ENCODE measurements around the gene POLR2J.

Gene POLR2J

DNA sequence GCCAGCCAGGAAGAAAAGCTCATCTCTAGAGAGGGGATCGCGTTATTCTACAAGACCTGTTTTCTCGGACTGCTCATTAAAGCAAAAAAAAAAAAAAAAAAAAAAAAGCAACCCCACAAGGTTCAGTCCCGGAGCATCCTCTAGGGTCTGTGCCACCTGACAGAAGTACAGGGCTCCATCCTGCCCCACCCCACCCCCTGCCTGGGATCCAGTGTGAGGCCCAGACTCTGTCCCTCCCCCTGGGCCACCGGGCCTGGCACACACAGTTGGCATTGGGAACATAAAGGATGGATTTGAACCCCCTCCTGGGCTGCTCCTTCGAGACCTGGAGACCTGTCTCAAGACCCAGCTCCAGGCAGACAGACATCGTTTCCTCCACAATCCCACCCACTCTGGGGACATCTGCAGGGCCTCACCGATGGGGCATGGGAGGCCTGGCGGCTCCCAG, 44.7 kb downstream of the POLR2J start:
- peak; percentile 33 to 44 for DNase-seq

DNA sequence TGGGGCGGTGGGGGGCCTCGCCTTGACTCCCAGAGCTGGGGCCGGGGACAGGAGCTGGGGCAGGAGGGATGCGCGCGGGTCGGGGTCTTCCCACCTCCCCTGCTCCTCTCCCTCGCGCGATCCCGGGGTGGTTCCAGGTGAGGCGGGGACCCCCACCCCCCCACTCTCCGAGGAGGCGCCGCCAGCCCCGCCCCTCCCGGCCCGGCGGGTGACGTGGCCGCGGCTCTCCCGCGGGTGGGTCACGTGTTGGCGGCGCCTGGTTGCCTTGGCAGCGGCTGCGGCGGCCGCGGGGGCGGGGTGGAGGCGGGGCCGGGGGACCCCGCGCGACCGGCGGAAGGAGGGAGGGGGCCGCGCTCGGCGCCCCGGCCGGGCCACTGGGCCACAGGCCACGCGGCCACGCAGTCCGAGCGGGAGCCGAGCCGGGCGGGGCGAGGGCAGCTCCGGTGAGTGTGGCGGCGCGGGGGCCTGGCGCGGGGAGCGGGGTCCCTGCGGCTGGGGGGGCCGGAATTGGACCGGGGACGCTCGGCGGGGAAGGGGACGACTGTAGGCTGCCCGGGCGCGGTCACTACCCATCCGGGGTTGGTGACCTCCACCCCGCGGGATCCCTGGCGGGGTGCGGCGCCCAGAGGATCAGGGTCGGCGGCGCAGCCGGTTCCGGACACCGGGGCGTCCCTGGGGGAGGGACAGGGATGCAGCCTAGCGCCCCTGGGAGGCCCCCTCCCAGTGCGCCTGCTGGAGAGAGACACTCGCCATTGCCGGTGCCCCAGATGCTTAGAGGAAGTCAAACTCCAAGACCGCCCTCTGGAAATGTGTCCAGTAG, 45.3 kb downstream of the POLR2J start, which contains the start of gene ORAI2:
TSS of gene ORAI2 (plus strand) at position 357 of the 820 bp plus-strand sequence. CDS start 5,382 bp downstream, outside the sequence.
- DNase-seq = peak; percentile 85 to 88

DNA sequence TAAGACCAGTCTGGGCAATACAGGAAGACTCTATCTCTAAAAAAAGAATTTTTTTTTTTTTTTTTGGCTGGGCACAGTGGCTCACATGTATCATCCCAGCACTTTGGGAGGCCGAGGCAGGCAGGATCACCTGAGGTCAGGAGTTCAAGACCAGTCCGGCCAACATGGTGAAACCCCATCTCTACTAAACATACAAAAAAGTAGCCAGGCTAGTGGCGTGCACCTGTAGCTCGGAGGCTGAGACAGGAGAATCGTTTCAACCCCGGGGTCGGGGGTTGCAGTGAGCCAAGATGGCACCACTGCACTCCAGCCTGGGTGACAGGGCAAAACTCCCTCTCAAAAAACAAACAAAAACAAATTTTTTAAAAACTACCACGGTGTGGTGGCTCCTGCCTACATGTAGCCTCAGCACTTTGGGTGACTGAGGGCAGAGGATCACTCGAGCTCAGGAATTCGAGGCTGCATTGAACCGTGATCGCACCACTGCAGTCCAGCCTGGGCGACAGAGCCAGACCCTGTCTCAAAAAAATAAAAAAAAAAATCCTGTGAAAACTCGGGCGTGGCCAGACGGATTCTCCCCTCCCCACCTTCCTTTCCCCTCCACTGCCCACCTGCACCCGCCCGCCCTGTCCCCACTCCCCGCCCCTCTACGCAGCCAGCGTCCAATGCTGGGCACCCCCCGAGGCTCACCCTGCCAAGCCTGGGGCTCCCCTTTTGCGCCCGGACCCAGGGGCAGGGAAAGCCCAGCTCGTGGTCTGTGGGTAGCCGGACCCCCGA, 46.1 kb downstream of the POLR2J start:
- DNase-seq = peak in 1 of 2 experiments; percentile 20

DNA sequence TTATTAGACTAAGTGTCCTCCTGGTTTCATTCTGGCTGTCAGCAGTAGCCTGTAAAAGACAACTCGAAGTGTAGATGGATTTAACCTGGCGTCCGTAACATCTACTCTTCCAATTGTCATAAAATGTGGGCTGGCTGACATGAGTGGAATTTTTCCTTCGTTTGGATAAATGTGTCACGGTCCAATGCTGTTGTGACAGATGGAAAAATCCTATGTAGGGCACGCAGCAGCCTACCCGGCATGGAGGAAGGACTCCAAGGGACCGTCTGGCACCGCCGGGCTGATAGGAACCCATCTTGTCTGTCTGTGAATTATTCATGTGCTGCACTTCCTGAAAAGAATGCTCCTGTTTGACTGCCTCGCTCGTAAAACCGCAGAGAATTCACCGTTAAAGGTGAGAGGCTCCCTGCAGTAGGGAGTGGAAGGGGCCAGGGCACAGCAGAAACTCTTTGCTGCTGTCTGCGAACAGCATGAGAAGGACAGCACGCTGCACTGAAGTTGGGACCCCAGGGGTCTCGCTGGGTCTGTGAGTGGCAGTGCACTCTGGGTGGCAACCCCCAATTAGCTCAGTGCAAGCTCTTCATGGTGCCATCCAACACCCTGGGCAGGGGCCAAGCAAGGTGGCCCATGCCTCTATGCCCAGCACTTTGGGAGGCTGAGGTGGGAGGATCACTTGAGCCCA, 47.0 kb downstream of the POLR2J start:
- DNase-seq = peak; percentile 41 to 56

DNA sequence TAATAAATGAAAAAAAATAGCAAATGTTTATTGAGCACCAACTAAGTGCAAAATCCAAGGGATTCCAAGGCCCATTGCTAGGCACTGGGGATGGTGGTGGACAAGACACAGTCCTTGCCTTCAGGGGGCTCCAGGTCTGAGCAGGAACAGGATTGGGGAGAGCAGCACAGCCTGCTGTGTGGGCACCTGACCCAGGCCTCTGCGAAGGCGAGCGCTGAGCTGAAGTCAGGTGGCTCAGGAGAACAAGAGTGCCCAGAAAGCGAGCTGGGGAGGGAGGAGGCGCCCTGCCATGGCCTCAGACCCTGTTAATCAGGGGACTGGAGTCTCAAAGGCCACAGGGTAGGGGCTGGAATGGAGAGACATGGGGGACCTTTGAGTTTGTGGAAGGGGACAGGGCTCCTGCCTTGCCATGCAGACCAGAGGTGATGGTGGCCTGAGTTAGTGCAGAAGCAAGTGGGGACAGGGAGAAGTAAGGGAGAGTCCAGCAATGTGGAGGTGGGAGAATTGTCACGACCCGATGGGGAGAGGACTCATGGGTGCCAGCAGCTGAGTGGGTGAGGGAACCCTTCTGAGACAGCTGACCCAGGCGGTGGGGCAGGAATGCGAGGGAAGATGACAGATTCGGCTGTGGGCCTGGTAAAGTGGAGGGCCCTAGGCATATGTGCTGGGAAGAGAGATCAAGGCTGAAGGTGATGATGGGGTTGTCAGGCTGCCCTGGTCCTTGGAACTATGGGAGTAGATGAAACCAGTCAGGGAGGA, 49.4 kb downstream of the POLR2J start:
- DNase-seq = no peak

DNA sequence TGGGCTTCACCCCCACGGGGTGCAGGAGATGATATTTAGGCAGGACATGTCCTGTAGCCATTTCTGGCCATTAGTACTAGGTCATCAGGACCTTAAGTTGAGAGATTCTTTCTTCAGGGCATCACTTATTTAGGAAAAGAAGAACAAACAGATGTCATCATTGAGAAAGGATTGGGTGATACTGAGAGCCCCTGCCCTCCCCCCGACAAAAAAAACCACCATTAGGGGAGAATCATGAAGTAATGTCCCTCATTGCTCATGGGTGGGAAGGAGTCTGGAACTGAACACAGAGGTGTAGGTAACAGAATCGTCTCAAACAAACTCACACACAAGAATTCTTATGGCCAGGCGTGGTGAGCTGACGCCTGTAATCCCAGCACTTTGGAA, 51.7 kb downstream of the POLR2J start:
- no peak for DNase-seq

DNA sequence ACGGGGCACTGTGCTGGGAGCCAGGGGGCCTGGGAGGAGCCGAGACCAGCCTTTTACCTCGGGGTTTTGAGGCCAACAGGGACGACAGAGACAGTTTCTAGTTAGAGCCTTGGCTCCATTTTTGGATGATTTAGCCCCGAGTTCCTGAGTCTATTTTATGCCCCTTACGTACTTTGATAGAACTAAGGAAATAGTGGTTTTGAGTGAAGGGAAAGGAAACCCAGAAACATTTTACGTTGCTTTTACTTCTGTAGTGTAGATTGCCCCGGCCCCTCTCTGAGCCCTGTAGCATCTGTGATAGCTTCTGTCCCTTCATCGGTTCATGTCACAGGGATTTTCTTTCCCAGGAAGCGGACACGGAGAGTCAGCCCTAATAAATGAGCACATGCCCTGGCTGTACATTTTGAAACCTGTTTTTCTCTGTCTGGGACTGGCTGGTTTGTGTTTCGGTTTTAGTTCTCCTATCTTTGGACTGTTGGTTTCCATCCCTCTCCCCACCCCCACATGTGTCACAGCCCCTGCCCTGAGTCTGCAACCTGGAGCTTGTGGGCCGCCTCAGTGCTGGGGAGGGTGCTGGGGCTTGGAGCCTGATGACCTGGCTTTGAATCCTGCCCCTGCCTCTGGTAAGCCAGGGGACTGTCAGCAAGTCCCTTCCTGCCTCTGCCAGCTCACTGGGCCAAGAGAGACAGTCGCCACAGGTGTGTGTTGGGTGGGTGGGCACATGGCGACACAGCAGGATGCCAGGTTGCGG, 52.3 kb downstream of the POLR2J start:
- DNase-seq = peak; percentile 78 to 85

DNA sequence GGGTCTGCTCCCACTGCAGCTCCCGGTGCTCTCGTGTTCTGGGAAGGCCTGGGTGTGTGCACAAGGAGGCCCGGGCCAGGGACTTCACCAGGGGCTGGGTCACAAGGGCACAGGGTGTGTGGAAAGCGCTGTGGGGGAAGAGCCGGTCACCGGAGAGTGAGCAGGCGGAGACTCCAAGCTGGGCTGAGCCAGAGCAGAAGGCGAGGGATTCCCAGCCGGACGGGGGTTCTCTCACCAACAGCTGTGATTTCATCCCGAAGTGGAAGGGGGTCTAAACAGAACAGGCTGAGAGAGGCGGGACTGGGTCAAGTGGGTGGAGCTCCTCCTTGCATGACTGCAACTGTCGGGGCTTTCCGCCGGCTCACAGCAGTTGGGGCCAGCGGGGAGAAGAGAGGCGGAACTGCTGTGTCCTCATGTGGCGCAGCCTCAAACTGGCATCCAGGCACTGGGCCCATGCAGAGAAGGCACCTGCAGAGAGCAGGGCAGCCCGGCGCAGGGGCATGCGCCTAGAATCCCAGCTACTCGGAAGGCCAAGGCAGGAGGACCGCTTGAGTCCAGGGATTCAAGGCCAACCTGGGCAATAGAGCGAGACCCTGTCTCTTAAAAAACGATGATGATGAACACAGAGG, 53.0 kb downstream of the POLR2J start:
- peak; percentile 83 to 87 for DNase-seq

DNA sequence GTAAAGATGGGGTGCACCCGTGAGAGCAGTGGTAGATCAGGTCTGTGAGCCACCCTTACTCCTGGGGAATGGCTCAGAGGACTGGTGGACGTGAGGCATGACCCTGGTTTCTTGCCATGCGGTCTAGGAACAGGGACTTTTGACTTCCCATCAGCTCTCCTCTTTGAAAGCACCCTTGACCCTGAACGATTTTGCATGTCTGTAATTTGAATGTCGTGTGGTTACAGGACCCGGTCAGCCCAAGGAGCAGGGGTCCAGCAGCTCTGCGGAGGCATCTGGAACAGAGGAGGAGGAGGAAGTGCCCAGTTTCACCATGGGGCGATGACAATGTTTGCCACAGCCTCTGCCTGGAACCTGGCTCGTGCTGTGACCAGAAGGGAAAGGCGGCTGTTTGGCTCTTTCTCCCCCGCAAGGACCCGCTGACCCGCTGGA, 53.9 kb downstream of the POLR2J start:
- no peak for DNase-seq

DNA sequence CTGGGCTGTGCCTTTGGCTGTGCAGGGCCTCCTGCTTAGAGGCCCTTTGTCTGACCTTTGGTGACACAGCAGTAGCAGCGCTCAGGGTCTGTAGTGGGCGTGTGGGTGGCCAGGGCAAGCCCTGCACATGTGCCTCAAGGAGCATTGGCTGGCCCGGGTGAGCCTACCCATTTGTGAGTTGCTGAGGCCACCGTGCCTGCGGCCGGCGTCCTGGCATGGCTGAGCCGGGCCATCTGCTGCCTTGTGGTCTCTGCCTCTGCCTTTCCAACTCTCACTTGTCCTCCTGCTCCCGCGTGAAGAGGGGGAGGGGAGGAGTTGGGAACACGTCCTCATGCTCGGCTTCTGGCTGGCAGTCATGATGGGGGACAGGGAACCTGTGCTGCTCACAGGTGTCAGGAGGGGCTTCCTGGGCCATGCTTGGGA, 54.6 kb downstream of the POLR2J start:
- no peak for DNase-seq
